Measurements from ENCODE around the gene ESRRA.

GRCh38 chr11:64262271-64263002 lies 42.9 kb upstream of the ESRRA start:
- TF ChIP-seq EZH2phosphoT487 (IDR thresholded peaks at IDR 0.05; ENCODE audit: borderline replicate concordance, low read depth, low read length) = no peak
- TF ChIP-seq, protein P1, sequence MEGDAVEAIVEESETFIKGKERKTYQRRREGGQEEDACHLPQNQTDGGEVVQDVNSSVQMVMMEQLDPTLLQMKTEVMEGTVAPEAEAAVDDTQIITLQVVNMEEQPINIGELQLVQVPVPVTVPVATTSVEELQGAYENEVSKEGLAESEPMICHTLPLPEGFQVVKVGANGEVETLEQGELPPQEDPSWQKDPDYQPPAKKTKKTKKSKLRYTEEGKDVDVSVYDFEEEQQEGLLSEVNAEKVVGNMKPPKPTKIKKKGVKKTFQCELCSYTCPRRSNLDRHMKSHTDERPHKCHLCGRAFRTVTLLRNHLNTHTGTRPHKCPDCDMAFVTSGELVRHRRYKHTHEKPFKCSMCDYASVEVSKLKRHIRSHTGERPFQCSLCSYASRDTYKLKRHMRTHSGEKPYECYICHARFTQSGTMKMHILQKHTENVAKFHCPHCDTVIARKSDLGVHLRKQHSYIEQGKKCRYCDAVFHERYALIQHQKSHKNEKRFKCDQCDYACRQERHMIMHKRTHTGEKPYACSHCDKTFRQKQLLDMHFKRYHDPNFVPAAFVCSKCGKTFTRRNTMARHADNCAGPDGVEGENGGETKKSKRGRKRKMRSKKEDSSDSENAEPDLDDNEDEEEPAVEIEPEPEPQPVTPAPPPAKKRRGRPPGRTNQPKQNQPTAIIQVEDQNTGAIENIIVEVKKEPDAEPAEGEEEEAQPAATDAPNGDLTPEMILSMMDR (conservative IDR thresholded peaks at IDR 0.05; ENCODE audit: low read length) = no peak

All from OCI-LY7 (cell line).